ENCODE measurements around the gene RGL1.

The RGL1 gene

GRCh38 chr1:183787704-183788103 lies 17.2 kb upstream of the RGL1 start:
- no peak for DNase-seq

GRCh38 chr1:183791319-183791718 lies 13.6 kb upstream of the RGL1 start:
- DNase-seq, result no peak

GRCh38 chr1:183792300-183792699 lies 12.6 kb upstream of the RGL1 start:
- no peak for DNase-seq

GRCh38 chr1:183794088-183794487 lies 10.8 kb upstream of the RGL1 start:
- no peak for DNase-seq

- DNase-seq, result no peak
Measured at GRCh38 chr1:183800449-183800848, 4.5 kb upstream of the RGL1 start.

GRCh38 chr1:183801649-183802048 lies 3.3 kb upstream of the RGL1 start:
- DNase-seq, result no peak

- no peak for DNase-seq
Measured at GRCh38 chr1:183804387-183804786, 533 bp upstream of the RGL1 start.

- no peak for DNase-seq
Measured at GRCh38 chr1:183806125-183806524, 1.2 kb downstream of the RGL1 start.

GRCh38 chr1:183806675-183807074 lies 1.8 kb downstream of the RGL1 start:
- no peak for DNase-seq

- no peak for DNase-seq
Measured at GRCh38 chr1:183807549-183808168, 2.7 kb downstream of the RGL1 start.

- no peak for DNase-seq
Measured at GRCh38 chr1:183808296-183809027, 3.5 kb downstream of the RGL1 start.

- DNase-seq, result no peak
Measured at GRCh38 chr1:183810121-183810520, 5.2 kb downstream of the RGL1 start.

GRCh38 chr1:183810756-183811544 lies 6.0 kb downstream of the RGL1 start:
- DNase-seq, result no peak

GRCh38 chr1:183812128-183812527 lies 7.2 kb downstream of the RGL1 start:
- no peak for DNase-seq

- no peak for DNase-seq
Measured at GRCh38 chr1:183812686-183813569, 8.0 kb downstream of the RGL1 start.

- no peak for DNase-seq
Measured at GRCh38 chr1:183814121-183814681, 9.3 kb downstream of the RGL1 start.

- no peak for DNase-seq
Measured at GRCh38 chr1:183816110-183816509, 11.2 kb downstream of the RGL1 start.

- no peak for DNase-seq
Measured at GRCh38 chr1:183817576-183818288, 12.8 kb downstream of the RGL1 start.

GRCh38 chr1:183819059-183819458 lies 14.1 kb downstream of the RGL1 start:
- DNase-seq, result no peak

GRCh38 chr1:183821309-183821888 lies 16.5 kb downstream of the RGL1 start:
- DNase-seq, result no peak

GRCh38 chr1:183821889-183822611 lies 17.1 kb downstream of the RGL1 start:
- no peak for DNase-seq

All from SW 1271 (cell line).